ENCODE data around the gene MRPS7.

Gene MRPS7

GRCh38 chr17:75261336-75262111, at the start of gene MRPS7, which contains the start of gene GGA3:
TSS of gene MRPS7 (plus strand) at chr17:75261879. CDS start at chr17:75261901, 22 bp downstream.
TSS of gene GGA3 (minus strand) at chr17:75261606. CDS start at chr17:75261587, 19 bp downstream.
- Mint-ChIP-seq H3K27ac (peak within 1 kb of the TSS; percentile 100), H3K4me1 (ENCODE audit: low read depth) (peaks cover 55% of the 10 kb centered on the region), H3K27me3 (no peaks in the 10 kb centered on the region), H3K9me3 (no peaks in the 10 kb centered on the region), H3K4me3 (peak within 1 kb of the TSS; percentile 96), H3K36me3 (ENCODE audit: low read depth) (peaks cover 78% of the 10 kb centered on the region)
- peak; percentile 97 for DNase-seq

GRCh38 chr17:75218131-75218530, 43.5 kb upstream of the MRPS7 start:
- no peak overlapping the region for H3K4me3 Mint-ChIP-seq
- H3K27me3 Mint-ChIP-seq: no peaks in the 10 kb centered on the region
- no peaks in the 10 kb centered on the region for H3K9me3 Mint-ChIP-seq
- DNase-seq: no peak
- no peaks in the 10 kb centered on the region for H3K4me1 Mint-ChIP-seq (ENCODE audit: low read depth)
- peaks cover 89% of the 10 kb centered on the region for H3K36me3 Mint-ChIP-seq (ENCODE audit: low read depth)
- no peak overlapping the region for H3K27ac Mint-ChIP-seq

GRCh38 chr17:75219815-75220214, 41.9 kb upstream of the MRPS7 start:
- Mint-ChIP-seq H3K4me3 (no peak overlapping the region), H3K9me3 (no peaks in the 10 kb centered on the region), H3K4me1 (ENCODE audit: low read depth) (peaks cover 4% of the 10 kb centered on the region), H3K27ac (peak overlapping the region; percentile 14), H3K36me3 (ENCODE audit: low read depth) (peaks cover 84% of the 10 kb centered on the region), H3K27me3 (no peaks in the 10 kb centered on the region)
- no peak for DNase-seq

GRCh38 chr17:75225016-75225415, 36.7 kb upstream of the MRPS7 start:
- no peaks in the 10 kb centered on the region for H3K9me3 Mint-ChIP-seq
- peak overlapping the region; percentile 79 for H3K27ac Mint-ChIP-seq
- peaks cover 86% of the 10 kb centered on the region for H3K36me3 Mint-ChIP-seq (ENCODE audit: low read depth)
- H3K4me1 Mint-ChIP-seq (ENCODE audit: low read depth): peaks cover 12% of the 10 kb centered on the region
- no peak for DNase-seq
- no peaks in the 10 kb centered on the region for H3K27me3 Mint-ChIP-seq
- no peak overlapping the region for H3K4me3 Mint-ChIP-seq

- H3K4me1 Mint-ChIP-seq (ENCODE audit: low read depth): peaks cover 12% of the 10 kb centered on the region
- no peaks in the 10 kb centered on the region for H3K27me3 Mint-ChIP-seq
- no peaks in the 10 kb centered on the region for H3K9me3 Mint-ChIP-seq
- H3K36me3 Mint-ChIP-seq (ENCODE audit: low read depth): peaks cover 93% of the 10 kb centered on the region
- H3K4me3 Mint-ChIP-seq: no peak overlapping the region
- DNase-seq: no peak
- H3K27ac Mint-ChIP-seq: no peak overlapping the region
Measured at GRCh38 chr17:75227729-75228128, 34.0 kb upstream of the MRPS7 start.

- peak overlapping the region; percentile 26 for H3K27ac Mint-ChIP-seq
- H3K27me3 Mint-ChIP-seq: no peaks in the 10 kb centered on the region
- H3K36me3 Mint-ChIP-seq (ENCODE audit: low read depth): peaks cover 95% of the 10 kb centered on the region
- H3K9me3 Mint-ChIP-seq: no peaks in the 10 kb centered on the region
- peaks cover 12% of the 10 kb centered on the region for H3K4me1 Mint-ChIP-seq (ENCODE audit: low read depth)
- no peak for DNase-seq
- H3K4me3 Mint-ChIP-seq: no peak overlapping the region
Measured at GRCh38 chr17:75228305-75228704, 33.4 kb upstream of the MRPS7 start.

- no peak for DNase-seq
- Mint-ChIP-seq H3K9me3 (no peaks in the 10 kb centered on the region), H3K4me1 (ENCODE audit: low read depth) (peaks cover 12% of the 10 kb centered on the region), H3K4me3 (no peak overlapping the region), H3K27me3 (no peaks in the 10 kb centered on the region), H3K27ac (peak overlapping the region; percentile 26), H3K36me3 (ENCODE audit: low read depth) (peaks cover 96% of the 10 kb centered on the region)
Measured at GRCh38 chr17:75228847-75229246, 32.8 kb upstream of the MRPS7 start.

GRCh38 chr17:75231071-75231470, 30.6 kb upstream of the MRPS7 start:
- Mint-ChIP-seq H3K27ac (peak overlapping the region; percentile 44), H3K36me3 (ENCODE audit: low read depth) (peaks cover 97% of the 10 kb centered on the region), H3K4me3 (no peak overlapping the region), H3K4me1 (ENCODE audit: low read depth) (no peaks in the 10 kb centered on the region), H3K9me3 (no peaks in the 10 kb centered on the region), H3K27me3 (no peaks in the 10 kb centered on the region)
- DNase-seq: no peak

GRCh38 chr17:75231741-75232464, 29.8 kb upstream of the MRPS7 start:
- DNase-seq: no peak
- H3K4me1 Mint-ChIP-seq (ENCODE audit: low read depth): no peaks in the 10 kb centered on the region
- H3K4me3 Mint-ChIP-seq: no peak overlapping the region
- no peaks in the 10 kb centered on the region for H3K9me3 Mint-ChIP-seq
- no peaks in the 10 kb centered on the region for H3K27me3 Mint-ChIP-seq
- peak overlapping the region; percentile 44 for H3K27ac Mint-ChIP-seq
- peaks cover 97% of the 10 kb centered on the region for H3K36me3 Mint-ChIP-seq (ENCODE audit: low read depth)

GRCh38 chr17:75232786-75233185, 28.9 kb upstream of the MRPS7 start:
- H3K4me3 Mint-ChIP-seq: no peak overlapping the region
- H3K4me1 Mint-ChIP-seq (ENCODE audit: low read depth): no peaks in the 10 kb centered on the region
- no peak overlapping the region for H3K27ac Mint-ChIP-seq
- DNase-seq: no peak
- peaks cover 98% of the 10 kb centered on the region for H3K36me3 Mint-ChIP-seq (ENCODE audit: low read depth)
- H3K9me3 Mint-ChIP-seq: no peaks in the 10 kb centered on the region
- H3K27me3 Mint-ChIP-seq: no peaks in the 10 kb centered on the region

GRCh38 chr17:75237100-75238014, 24.3 kb upstream of the MRPS7 start:
- H3K27me3 Mint-ChIP-seq: no peaks in the 10 kb centered on the region
- no peak for DNase-seq
- peaks cover 97% of the 10 kb centered on the region for H3K36me3 Mint-ChIP-seq (ENCODE audit: low read depth)
- H3K4me1 Mint-ChIP-seq (ENCODE audit: low read depth): peaks cover 30% of the 10 kb centered on the region
- H3K27ac Mint-ChIP-seq: peak overlapping the region; percentile 77
- H3K4me3 Mint-ChIP-seq: no peak overlapping the region
- no peaks in the 10 kb centered on the region for H3K9me3 Mint-ChIP-seq

GRCh38 chr17:75238020-75238580, 23.6 kb upstream of the MRPS7 start:
- H3K4me1 Mint-ChIP-seq (ENCODE audit: low read depth): peaks cover 37% of the 10 kb centered on the region
- H3K4me3 Mint-ChIP-seq: no peak overlapping the region
- H3K36me3 Mint-ChIP-seq (ENCODE audit: low read depth): peaks cover 97% of the 10 kb centered on the region
- H3K27ac Mint-ChIP-seq: peak overlapping the region; percentile 64
- no peak for DNase-seq
- no peaks in the 10 kb centered on the region for H3K27me3 Mint-ChIP-seq
- H3K9me3 Mint-ChIP-seq: no peaks in the 10 kb centered on the region

- H3K4me1 Mint-ChIP-seq (ENCODE audit: low read depth): peaks cover 43% of the 10 kb centered on the region
- peak overlapping the region; percentile 86 for H3K27ac Mint-ChIP-seq
- peaks cover 99% of the 10 kb centered on the region for H3K36me3 Mint-ChIP-seq (ENCODE audit: low read depth)
- H3K27me3 Mint-ChIP-seq: no peaks in the 10 kb centered on the region
- H3K4me3 Mint-ChIP-seq: no peak overlapping the region
- no peaks in the 10 kb centered on the region for H3K9me3 Mint-ChIP-seq
- peak; percentile 78 for DNase-seq
Measured at GRCh38 chr17:75238684-75239191, 22.9 kb upstream of the MRPS7 start.

GRCh38 chr17:75239214-75239613, 22.5 kb upstream of the MRPS7 start:
- Mint-ChIP-seq H3K27me3 (no peaks in the 10 kb centered on the region), H3K27ac (peak overlapping the region; percentile 86), H3K9me3 (no peaks in the 10 kb centered on the region), H3K36me3 (ENCODE audit: low read depth) (peaks cover 99% of the 10 kb centered on the region), H3K4me3 (no peak overlapping the region), H3K4me1 (ENCODE audit: low read depth) (peaks cover 48% of the 10 kb centered on the region)
- no peak for DNase-seq
